GM04504 (cell line): ENCODE data around the gene PARVB.
"Not testable (repeated sequence)": the region's sequence is repeated elsewhere in the genome, so short reads cannot be mapped to it uniquely, and the experiment has no call there.

Experiments
- DNase-seq: peaks from one replicate; pipeline ENCODE4 v3.0.0-alpha.2; 2012; ENCODE audit warnings: low read depth

The PARVB gene

DNA sequence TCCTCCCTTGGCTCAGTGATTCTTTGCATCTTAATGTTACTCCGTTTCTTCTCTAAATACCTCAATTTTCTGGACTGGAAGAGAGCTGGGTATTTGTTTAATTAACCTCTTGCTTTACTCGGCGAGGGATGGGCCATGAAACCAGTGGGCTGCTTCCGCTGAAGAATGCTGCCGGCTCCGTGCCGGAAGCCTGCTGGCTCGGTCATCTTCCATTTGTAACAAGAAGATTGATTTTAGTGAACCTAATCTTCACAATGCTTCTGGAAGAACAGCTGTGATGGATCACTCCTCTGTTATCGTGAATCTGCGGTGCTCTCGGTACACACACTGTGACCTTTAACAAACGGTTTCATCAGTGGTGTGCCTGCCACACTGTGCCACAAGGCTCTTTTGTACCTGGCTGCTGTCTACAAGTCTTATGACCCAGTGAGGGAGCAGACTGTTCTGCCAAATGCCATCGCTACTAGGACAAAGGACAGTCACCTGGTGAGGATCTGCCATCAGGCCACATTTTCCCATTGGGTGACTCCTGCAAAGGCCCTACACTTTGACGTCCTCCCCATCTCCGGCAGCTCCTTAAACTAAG is 25.3 kb upstream of the PARVB start:
- DNase-seq = no peak

DNA sequence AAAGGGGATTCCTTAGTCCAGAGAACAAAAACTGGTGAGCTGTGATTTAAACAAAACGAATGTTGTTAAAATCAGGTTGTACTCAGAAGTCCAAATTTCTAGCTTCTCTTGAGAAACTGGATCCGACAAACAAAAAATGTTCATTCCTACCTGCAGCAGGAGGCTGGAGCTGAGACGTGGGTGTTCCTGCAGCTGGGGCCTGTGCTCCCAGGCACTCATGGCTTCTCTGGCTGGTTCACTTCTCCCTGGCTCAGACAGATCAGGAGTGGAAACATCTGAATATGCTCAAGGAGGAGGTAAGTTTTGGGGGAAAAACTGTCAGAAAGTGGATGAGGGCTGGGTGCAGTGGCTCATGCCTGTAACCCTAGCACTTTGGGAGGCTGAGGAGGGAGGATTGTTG is 24.7 kb upstream of the PARVB start:
- no peak for DNase-seq

DNA sequence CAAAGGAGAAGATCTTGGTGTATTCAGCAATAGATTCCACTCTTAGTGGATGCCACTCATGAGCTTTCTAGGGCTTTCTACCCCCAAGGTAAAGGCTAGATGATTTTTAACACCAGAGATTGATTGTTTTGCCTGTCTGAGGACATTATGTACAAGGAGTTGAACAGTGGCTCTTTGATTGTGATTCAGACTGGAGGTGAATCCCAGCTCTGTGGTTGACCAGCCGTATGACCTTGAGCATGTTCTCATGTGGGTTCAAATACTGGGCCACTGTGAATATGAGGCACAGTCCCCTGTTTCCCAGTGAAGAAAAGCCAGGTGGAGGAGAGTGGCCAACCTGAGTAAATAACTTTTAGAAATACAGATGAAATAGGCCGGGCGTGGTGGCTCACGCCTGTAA is 24.0 kb upstream of the PARVB start:
- no peak for DNase-seq

- no peak for DNase-seq
These were observed 22.6 kb upstream of the PARVB start for GRCh38 chr22:44001521-44001920.

GRCh38 chr22:44002324-44002723 is 21.8 kb upstream of the PARVB start:
- no peak for DNase-seq

DNA sequence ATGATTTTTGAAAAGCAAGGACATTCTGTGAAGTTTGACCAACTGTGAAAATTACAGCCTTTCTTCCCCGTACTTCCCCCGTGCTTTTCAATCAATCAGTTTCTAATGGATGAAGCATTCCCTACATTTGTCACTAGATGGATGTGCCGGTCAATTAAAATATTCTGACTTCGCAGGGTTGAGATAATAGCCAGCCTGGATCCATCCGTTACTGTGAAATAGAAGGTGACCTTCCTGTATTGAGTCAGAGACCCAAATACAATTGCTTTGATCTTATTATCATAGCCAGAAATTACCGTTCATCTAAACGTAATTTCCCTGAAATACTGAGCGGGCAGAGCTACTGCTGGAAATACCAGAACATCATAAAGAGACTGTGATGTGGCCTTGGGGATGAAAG is 21.1 kb upstream of the PARVB start:
- DNase-seq = no peak

DNA sequence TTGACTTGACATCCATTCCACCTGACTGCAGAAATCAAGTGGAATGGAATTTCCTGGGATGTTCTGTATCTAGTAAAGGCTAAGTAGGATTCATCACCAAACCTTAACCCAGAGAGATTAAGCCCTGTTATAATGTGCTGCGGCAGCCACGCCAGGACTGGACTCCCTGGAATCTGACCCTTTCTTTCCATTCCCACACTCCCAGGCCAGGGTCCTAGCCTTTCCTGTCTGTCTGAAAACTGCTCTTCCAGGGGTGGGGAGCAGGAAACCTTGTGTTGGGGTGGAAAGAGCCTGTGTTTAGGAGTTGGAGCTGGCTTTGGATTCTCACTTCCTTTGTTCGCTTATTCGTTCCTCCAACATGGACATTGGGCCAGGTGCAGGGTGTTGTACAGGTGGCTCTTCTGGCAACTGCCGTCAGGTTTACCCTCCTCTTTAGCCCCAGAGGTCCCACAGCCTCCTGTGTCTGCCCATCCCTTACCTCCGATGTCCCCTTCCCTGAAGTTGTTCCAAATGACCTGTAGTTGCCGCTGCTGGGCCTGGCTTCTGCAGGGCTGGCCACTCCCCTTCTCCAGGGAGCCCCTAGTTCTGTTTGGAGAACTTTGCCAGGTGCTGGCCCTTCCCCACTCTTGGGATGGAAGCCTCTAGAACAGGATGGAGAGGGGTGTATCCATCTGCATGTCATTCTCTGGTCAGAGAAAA is 20.5 kb upstream of the PARVB start:
- DNase-seq = no peak

- DNase-seq = no peak
These were observed 20.0 kb upstream of the PARVB start for GRCh38 chr22:44004104-44004460.

DNA sequence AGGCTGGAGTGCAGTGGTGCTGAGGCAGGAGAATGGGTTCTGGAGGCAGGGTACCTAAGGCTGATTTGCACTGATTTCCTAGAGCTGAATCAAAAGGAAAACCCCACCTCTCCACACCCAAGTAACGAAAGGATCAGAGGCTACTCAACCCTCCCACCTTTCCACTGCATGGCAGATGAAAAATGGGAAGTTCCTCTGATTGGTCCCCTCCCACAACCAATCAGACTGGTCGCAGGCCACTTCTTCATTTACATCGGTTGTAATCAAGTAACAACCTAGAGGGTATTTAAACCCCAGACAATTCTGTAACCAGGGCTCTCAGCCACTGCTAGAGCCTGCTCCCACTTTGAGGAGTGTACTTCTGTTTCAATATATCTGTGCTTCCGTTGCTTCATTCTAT is 18.6 kb upstream of the PARVB start:
- DNase-seq = no peak

- DNase-seq = no peak
These were observed 11.9 kb upstream of the PARVB start for GRCh38 chr22:44012162-44012561.

DNA sequence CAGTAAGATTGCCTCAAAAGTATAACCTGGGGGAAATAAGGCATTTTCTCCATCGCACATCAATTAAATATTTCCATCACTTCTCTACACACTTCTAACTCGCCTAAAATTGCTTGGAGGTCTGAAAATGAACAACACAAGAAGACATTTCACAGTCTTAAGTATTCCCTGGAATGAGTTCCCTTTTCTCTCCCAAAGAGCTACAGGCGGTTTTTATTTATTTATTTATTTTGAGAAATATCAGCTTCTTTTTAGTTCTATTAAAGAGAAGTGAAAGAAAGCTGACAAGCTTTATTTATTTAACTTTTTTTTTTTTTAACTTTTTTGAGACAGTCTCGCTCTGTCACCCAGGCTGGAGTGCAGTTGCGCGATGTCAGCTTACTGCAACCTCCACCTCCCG is 11.5 kb upstream of the PARVB start:
- no peak for DNase-seq

- DNase-seq = no peak
These were observed 9.9 kb upstream of the PARVB start for GRCh38 chr22:44014241-44014640.

GRCh38 chr22:44016586-44016985 is 7.5 kb upstream of the PARVB start:
- not testable (repeated sequence) for DNase-seq

GRCh38 chr22:44018594-44018993 is 5.5 kb upstream of the PARVB start:
- DNase-seq = no peak

- DNase-seq = no peak
These were observed 4.7 kb upstream of the PARVB start for GRCh38 chr22:44019416-44019815.

- no peak for DNase-seq
These were observed 4.3 kb upstream of the PARVB start for GRCh38 chr22:44019846-44020245.

- no peak for DNase-seq
These were observed 3.1 kb upstream of the PARVB start for GRCh38 chr22:44020981-44021380.

GRCh38 chr22:44023404-44024287 is 456 bp upstream of the PARVB start:
- DNase-seq = peak; percentile 31

DNA sequence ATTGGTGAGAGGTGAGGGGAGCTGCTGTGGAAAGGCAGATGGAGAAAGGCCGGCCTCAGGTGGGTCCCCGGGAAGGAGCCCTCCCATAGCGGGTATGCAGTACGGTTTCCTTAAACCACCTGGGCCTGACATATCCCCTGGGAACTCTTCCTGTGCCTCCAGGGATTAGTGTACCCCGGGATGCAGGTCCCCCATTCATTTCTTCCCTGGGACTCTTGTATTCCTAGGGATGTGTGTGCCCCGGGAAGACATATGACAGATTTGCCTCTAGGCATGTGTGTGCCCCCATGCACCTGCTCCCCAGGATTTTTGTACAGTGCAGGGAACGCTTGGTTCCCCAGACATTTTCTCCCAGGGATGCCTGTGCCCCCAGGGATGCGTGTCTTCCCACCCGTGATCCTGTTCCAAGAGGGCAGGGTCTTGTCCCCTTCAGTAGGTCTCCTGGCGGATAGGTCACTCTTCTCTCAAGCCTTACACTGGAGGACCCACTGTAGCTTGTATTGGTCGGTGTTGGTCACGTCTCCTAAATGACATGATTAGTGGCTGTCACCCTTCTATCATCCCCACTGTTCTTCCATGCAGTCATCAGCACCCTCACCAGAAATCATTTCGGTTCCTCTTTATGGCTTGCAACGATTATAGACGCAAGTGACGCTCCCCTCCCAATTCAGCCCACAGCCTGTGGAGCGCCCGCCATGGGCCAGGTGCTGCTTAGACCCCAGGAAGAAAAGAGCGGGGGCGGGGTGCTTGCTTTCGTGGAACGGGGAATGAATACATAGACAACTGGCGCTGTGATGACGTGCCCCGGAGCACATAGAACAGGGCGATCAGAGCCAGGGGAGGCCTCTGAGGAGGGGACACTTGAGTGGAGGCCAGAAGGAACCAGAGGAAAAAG is 1.3 kb downstream of the PARVB start:
- DNase-seq = no peak

DNA sequence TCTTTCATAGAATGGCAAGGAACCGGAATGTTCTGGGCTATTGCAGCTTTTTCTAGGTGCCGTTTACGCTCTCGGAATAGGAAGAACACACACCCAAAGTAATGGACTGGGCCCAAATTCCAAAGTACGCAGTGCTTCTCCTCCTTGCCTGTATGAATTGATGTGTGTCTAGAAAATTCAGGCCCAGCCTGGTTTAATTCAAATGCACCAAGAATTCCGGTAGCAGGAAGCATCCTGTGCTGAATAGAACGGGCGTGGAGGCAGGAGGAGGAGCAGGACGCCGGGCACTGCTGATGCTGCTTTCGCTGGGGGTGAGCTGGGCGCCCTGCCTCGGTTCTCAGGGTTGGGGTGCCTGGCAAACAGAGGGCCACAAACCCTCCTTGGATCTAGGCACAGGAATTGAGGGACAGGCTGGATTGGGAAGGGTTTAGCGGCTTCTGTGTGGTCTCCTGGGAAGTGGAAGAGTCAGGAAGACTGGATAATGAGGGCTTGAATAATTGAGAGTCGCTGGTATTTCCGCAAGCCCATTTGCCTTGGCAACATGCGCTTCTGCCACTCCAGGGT is 2.0 kb downstream of the PARVB start:
- DNase-seq = no peak

DNA sequence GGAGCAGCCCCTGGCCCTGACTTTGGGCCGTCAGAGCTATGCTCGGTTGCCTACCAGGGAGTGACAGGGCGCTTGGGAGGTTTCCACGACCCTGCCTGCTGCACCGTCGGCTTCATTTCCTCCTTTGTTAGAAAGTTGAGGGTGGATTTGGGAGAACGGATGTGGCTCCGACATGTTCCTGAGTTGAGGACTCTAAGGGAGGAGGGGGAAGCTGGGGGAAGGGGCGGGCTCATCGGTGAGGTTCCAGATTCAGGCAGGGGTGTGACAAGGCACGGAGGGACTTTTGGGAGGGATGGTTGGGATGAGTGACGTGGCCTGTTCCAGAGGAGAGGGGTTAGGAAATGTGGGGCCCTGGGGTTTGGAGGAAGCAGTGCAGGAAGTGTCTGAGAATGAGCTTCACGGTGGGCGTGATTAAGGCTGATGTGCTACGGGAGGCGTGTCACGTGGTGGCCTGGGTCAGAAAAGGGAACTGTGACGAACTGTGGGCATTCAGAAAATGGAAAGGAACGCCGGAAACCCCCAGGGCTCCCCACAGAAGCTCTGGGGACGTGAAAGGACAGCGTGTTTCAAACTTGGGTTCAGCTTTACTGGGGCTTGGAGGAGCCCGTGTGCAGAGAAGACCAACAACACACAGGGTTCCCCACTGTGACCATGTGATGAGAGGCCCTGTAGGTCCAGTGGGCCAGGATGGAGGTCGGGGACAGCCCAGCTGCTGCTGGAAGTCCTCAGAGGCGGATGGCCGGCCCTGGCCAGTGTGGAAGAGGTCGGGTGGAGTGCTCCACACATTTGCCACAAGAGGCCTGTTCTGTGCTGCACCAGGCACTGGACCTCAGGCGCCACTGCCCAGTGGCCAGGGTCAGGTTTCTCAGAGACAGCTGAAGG is 2.8 kb downstream of the PARVB start:
- peak; percentile 46 for DNase-seq
